B cell (primary cell): Measurements from ENCODE around the gene ENTPD1. TPM values are rescaled to one million over a fixed set of nuclear protein-coding genes. Genes with fewer than 3 reads are reported as not detected.
"Not testable (repeated sequence)": the region's sequence is repeated elsewhere in the genome, so short reads cannot be mapped to it uniquely, and the experiment has no call there.

Experiments
- ATAC-seq: fragments of 200-7000 bp; cut with Tn5 transposase; one replicate; pipeline ENCODE4 v1.10.0; 2021; ENCODE audit warnings: low read depth, mild to moderate bottlenecking, moderate number of reproducible peaks, moderate library complexity
- CTCF ChIA-PET: fragments of 350-600 bp; sonication (Branson Sonifier 250); formaldehyde crosslinking; loops from one replicate; lab custom pipeline; 2021; ENCODE audit warnings: antibody characterized with exemption, inconsistent platforms; lab: Charles Lee
- POLR2A ChIA-PET: fragments of 350-600 bp; sonication (Branson Sonifier 250); formaldehyde crosslinking; loops from one replicate; lab custom pipeline; 2021; ENCODE audit warnings: antibody characterized with exemption; lab: Charles Lee
- DNase-seq: peaks from one replicate; pipeline ENCODE4 v3.0.0; 2013
- H2AFZ ChIP-seq: 2 replicates; pipeline ENCODE4 v1.6.1; 2012; ENCODE audit warnings: mild to moderate bottlenecking, low read depth, low read length; ENCODE audit not compliant: insufficient read depth, poor library complexity, severe bottlenecking
- H3K27ac ChIP-seq, 2 donors: 1 replicate in 1 of 2; 2 replicates in 1 of 2; pipeline ENCODE4 v1.5.1; 2012 to 2013; ENCODE audit warnings: low read length in 2 of 2, mild to moderate bottlenecking in 2 of 2, moderate library complexity in 1 of 2
- H3K27me3 ChIP-seq, 4 experiments: fragments of 200-600 bp in 1 of 4; sonication (generic) in 1 of 4; replicated peaks in 1 of 4; 1 replicate in 2 of 4; 2 replicates in 2 of 4; pipeline versions ENCODE4 v1.6.1 to v1.7.0; 2013 to 2016; ENCODE audit warnings: low read length in 3 of 4, mild to moderate bottlenecking in 2 of 4, mixed read lengths in 1 of 4, moderate library complexity in 1 of 4; ENCODE audit not compliant: insufficient read depth in 4 of 4, control insufficient read depth in 3 of 4; ENCODE audit errors: control extremely low read depth in 1 of 4
- H3K36me3 ChIP-seq, 2 experiments: replicated peaks in 1 of 2; 1 replicate in 1 of 2; 2 replicates in 1 of 2; pipeline versions ENCODE4 v1.6.1 to v1.7.1; 2013; ENCODE audit warnings: low read length in 1 of 2; ENCODE audit not compliant: insufficient read depth in 2 of 2, control insufficient read depth in 1 of 2; ENCODE audit errors: control extremely low read depth in 1 of 2, extremely low read depth in 1 of 2
- H3K4me1 ChIP-seq, 2 donors: fragments of 200-600 bp in 1 of 2; sonication (generic) in 1 of 2; 1 replicate in 1 of 2; 2 replicates in 1 of 2; pipeline versions ENCODE4 v1.5.1 to v1.6.1; 2013 to 2017; ENCODE audit warnings: low read length in 2 of 2; ENCODE audit not compliant: control insufficient read depth in 2 of 2, insufficient read depth in 2 of 2
- H3K4me2 ChIP-seq: replicated peaks from 2 replicates; pipeline ENCODE3; 2012; ENCODE audit warnings: mild to moderate bottlenecking, low read depth, low read length; ENCODE audit not compliant: poor library complexity, severe bottlenecking
- H3K4me3 ChIP-seq, 5 experiments: fragments of 200-600 bp in 1 of 5; sonication (generic) in 1 of 5; 1 replicate in 3 of 5; 2 replicates in 2 of 5; pipeline versions ENCODE4 v1.5.1 to v1.7.0; 2011 to 2016; ENCODE audit warnings: low read length in 4 of 5, mild to moderate bottlenecking in 4 of 5, low read depth in 2 of 5, control low read depth in 1 of 5, moderate library complexity in 1 of 5; ENCODE audit not compliant: insufficient read depth in 1 of 5; ENCODE audit errors: control extremely low read depth in 1 of 5, extremely low read depth in 1 of 5
- H3K79me2 ChIP-seq: fragments of 200-600 bp; sonication (generic); one replicate; pipeline ENCODE4 v1.6.0; 2016; ENCODE audit warnings: low read length; ENCODE audit not compliant: control insufficient read depth, insufficient read depth
- H3K9ac ChIP-seq: fragments of 200-600 bp; sonication (generic); 2 replicates; pipeline ENCODE4 v1.6.1; 2017; ENCODE audit warnings: mild to moderate bottlenecking, low read length, moderate library complexity
- H3K9me3 ChIP-seq, 3 donors: one replicate each; pipeline versions ENCODE4 v1.6.1 to v1.7.1; 2013; ENCODE audit warnings: low read length in 2 of 3; ENCODE audit not compliant: control insufficient read depth in 2 of 3, insufficient read depth in 1 of 3; ENCODE audit errors: control extremely low read depth in 1 of 3
- H4K20me1 ChIP-seq: 2 replicates; pipeline ENCODE4 v1.6.0; 2012; ENCODE audit warnings: mild to moderate bottlenecking, low read length; ENCODE audit not compliant: insufficient read depth, control insufficient read depth, poor library complexity, severe bottlenecking
- H3K27ac Mint-ChIP-seq: one replicate; pipeline ENCODE4 v1.8.0; 2021; ENCODE audit warnings: mixed read lengths
- H3K27me3 Mint-ChIP-seq: one replicate; pipeline ENCODE4 v1.8.0; 2021; ENCODE audit warnings: mixed read lengths
- H3K4me1 Mint-ChIP-seq: one replicate; pipeline ENCODE4 v1.8.0; 2021; ENCODE audit warnings: mixed read lengths
- H3K4me3 Mint-ChIP-seq: one replicate; pipeline ENCODE4 v1.8.0; 2021; ENCODE audit warnings: mixed read lengths
- H3K9me3 Mint-ChIP-seq: one replicate; pipeline ENCODE4 v1.8.0; 2022; ENCODE audit warnings: mixed read lengths; ENCODE audit not compliant: insufficient read depth
- EZH2 ChIP-seq: IDR thresholded peaks from 2 replicates; pipeline ENCODE4 v1.6.1; 2012; ENCODE audit warnings: borderline replicate concordance, low read depth, mild to moderate bottlenecking, moderate library complexity, low read length; ENCODE audit not compliant: insufficient read depth, poor library complexity, severe bottlenecking
- WGBS: methylation state at CpG from one replicate; pipeline ENCODE4 v1.1.5; 2013; ENCODE audit warnings: missing lambda C conversion rate; ENCODE audit not compliant: insufficient coverage; 5-methylcytosine and 5-hydroxymethylcytosine counted together
- intact Hi-C: fragments of 100-400 bp; cut with micrococcal nuclease; formaldehyde crosslinking; loops from one replicate; pipeline ENCODE4 v1.10.0; 2022
- polyA plus RNA-seq: library from polyadenylated mRNA; depleted of rRNA; stranded (reverse); fragments of >200 nt; gene quantifications from 2 replicates; pipeline ENCODE4 v1.2.3, GENCODE V29; 2012
- total RNA-seq, 2 donors: library from RNA; stranded (reverse); fragments of 120-200 nt in 1 of 2; gene quantifications; 1 replicate in 1 of 2; 2 replicates in 1 of 2; pipeline versions ENCODE4 v1.2.3 to v1.2.4, GENCODE V29; 2013 to 2022
- TF ChIP-seq, protein P1 (sequence below): fragments of 200-600 bp; IDR thresholded peaks from one replicate; pipeline ENCODE4 v1.8.0; 2022; ENCODE audit warnings: antibody characterized with exemption, mild to moderate bottlenecking

Gene ENTPD1
- total and polyA plus RNA-seq, 2 donors (not counting 1 experiment from before 2014, with no cell fraction given), result 25.9 to 96.3 TPM

DNA sequence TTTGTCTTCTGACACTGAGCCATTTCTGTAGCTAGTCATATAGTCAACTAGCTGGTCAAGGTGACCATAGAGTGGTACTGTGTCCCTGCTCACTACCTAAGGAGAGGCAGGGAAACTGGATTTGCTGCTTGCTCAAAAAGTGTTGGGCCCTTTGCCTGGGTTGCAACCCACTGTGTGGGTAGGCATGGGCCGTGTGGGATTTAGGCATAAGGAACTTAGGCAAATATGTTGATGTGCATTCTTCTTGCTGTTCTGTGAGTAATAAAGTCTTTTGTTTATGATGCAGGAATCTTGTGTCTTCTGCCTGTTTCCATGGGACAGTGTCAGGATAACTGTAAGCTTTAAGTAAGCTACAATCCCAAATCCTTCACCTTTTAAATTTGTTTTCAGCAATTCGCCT is 39.1 kb upstream of the ENTPD1 start:
- CTCF ChIA-PET, result interaction anchor here (0.7 to 2.6 kb wide), 4 partner anchors 10 to 25 kb away, joined by 3 to 12 read pairs (median 4); partner anchors contain the start of gene TCTN3
- intact Hi-C loops, result no loop called here
- DNase-seq, result no peak

DNA sequence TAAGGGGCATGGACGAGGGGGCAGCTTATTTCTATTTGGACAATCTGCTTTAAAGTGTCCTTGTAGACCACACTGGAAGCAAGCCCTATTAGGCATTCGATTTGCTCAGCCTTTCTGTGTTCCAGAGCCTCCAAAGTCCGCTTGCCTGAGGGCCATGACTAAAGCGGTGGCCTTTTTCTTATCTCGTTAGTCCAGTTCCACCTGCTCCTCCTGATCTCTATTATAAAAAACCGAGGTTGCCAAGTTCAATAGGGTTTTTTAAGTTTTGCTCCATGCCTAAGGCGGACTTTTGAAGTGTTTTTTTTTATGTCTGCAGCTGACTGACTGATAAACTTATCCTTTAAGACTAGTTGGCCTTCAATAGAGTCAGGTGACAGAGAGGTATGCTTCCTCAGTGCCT is 35.2 kb upstream of the ENTPD1 start:
- H3K36me3 ChIP-seq, H4K20me1 ChIP-seq, H2AFZ ChIP-seq, H3K4me1 ChIP-seq, H3K4me2 ChIP-seq, H3K4me3 ChIP-seq, H3K27ac Mint-ChIP-seq, DNase-seq, H3K4me3 Mint-ChIP-seq, intact Hi-C loops, H3K79me2 ChIP-seq, H3K27me3 ChIP-seq, ATAC-seq, H3K9ac ChIP-seq, H3K4me1 Mint-ChIP-seq, H3K27ac ChIP-seq, H3K27me3 Mint-ChIP-seq, H3K9me3 Mint-ChIP-seq, CTCF ChIA-PET, H3K9me3 ChIP-seq: not testable (repeated sequence)
- 92% methylated on average over 3 of the region's 7 CpGs for WGBS
- POLR2A ChIA-PET, result interaction anchor here (0.6 kb wide), 1 partner anchor 96 kb away, joined by 3 read pairs; no protein-coding TSS in a partner anchor

More for the DNA sequence above, 39.1 kb upstream of the ENTPD1 start:
- H3K36me3 ChIP-seq, result no peaks in the 10 kb centered on the region
- H3K4me2 ChIP-seq, result no peak overlapping the region
- no peaks in the 10 kb centered on the region for H3K27me3 Mint-ChIP-seq
- H3K9me3 Mint-ChIP-seq, result no peaks in the 10 kb centered on the region
- no peak overlapping the region for H3K9ac ChIP-seq
- TF ChIP-seq, protein P1, sequence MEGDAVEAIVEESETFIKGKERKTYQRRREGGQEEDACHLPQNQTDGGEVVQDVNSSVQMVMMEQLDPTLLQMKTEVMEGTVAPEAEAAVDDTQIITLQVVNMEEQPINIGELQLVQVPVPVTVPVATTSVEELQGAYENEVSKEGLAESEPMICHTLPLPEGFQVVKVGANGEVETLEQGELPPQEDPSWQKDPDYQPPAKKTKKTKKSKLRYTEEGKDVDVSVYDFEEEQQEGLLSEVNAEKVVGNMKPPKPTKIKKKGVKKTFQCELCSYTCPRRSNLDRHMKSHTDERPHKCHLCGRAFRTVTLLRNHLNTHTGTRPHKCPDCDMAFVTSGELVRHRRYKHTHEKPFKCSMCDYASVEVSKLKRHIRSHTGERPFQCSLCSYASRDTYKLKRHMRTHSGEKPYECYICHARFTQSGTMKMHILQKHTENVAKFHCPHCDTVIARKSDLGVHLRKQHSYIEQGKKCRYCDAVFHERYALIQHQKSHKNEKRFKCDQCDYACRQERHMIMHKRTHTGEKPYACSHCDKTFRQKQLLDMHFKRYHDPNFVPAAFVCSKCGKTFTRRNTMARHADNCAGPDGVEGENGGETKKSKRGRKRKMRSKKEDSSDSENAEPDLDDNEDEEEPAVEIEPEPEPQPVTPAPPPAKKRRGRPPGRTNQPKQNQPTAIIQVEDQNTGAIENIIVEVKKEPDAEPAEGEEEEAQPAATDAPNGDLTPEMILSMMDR, result no peak
- TF ChIP-seq EZH2, result no peak
- 100% methylated on average over 1 of the region's 2 CpGs for WGBS
- no peak overlapping the region for H3K27ac ChIP-seq
- H3K4me3 Mint-ChIP-seq, result no peak overlapping the region
- no peaks in the 10 kb centered on the region for H3K9me3 ChIP-seq
- H3K4me1 Mint-ChIP-seq, result peaks cover 6% of the 10 kb centered on the region
- H2AFZ ChIP-seq, result no peak overlapping the region
- H3K4me3 ChIP-seq, result no peak overlapping the region
- H3K27me3 ChIP-seq, result no peaks in the 10 kb centered on the region
- H4K20me1 ChIP-seq, result no peaks in the 10 kb centered on the region
- POLR2A ChIA-PET, result interaction anchor here (0.5 to 1.7 kb wide), 2 partner anchors 9 to 1704 kb away, joined by 3 to 9 read pairs; no protein-coding TSS in a partner anchor
- peaks cover 0 to 3% of the 10 kb centered on the region in 2 donors for H3K4me1 ChIP-seq
- no peaks in the 10 kb centered on the region for H3K79me2 ChIP-seq
- H3K27ac Mint-ChIP-seq, result no peak overlapping the region
- no peak for ATAC-seq

DNA sequence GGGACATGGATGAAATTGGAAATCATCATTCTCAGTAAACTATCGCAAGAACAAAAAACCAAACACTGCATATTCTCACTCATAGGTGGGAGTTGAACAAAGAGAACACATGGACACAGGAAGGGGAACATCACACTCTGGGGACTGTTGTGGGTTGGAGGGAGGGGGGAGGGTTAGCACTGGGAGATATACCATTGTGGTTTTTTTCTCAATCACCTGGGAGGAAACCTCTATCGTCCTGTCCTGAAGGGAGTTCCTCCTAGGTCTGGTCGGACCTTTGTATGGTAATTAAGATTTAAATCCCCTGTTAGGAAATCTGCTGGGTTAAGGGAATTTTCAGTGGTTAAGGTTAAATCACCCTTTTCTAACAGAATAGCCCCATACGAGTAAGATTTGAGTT is 33.5 kb upstream of the ENTPD1 start:
- ATAC-seq, H3K27ac ChIP-seq, H3K9ac ChIP-seq, H3K27me3 Mint-ChIP-seq, H3K4me3 ChIP-seq, H3K4me1 ChIP-seq, DNase-seq, H3K36me3 ChIP-seq, H3K9me3 Mint-ChIP-seq, H3K27me3 ChIP-seq, H3K4me3 Mint-ChIP-seq, intact Hi-C loops, H4K20me1 ChIP-seq, H3K27ac Mint-ChIP-seq, H2AFZ ChIP-seq, POLR2A ChIA-PET, H3K4me1 Mint-ChIP-seq, H3K9me3 ChIP-seq, H3K79me2 ChIP-seq, H3K4me2 ChIP-seq: not testable (repeated sequence)
- CTCF ChIA-PET, result interaction anchor here (2.1 kb wide), 1 partner anchor 9 kb away, joined by 4 read pairs; no protein-coding TSS in a partner anchor
- WGBS, result no CpG with 5 or more reads among the region's 4 CpGs
